ENCODE data around the gene NEDD4.
"Not testable (repeated sequence)": the region's sequence is repeated elsewhere in the genome, so short reads cannot be mapped to it uniquely, and the experiment has no call there.

Gene NEDD4

DNA sequence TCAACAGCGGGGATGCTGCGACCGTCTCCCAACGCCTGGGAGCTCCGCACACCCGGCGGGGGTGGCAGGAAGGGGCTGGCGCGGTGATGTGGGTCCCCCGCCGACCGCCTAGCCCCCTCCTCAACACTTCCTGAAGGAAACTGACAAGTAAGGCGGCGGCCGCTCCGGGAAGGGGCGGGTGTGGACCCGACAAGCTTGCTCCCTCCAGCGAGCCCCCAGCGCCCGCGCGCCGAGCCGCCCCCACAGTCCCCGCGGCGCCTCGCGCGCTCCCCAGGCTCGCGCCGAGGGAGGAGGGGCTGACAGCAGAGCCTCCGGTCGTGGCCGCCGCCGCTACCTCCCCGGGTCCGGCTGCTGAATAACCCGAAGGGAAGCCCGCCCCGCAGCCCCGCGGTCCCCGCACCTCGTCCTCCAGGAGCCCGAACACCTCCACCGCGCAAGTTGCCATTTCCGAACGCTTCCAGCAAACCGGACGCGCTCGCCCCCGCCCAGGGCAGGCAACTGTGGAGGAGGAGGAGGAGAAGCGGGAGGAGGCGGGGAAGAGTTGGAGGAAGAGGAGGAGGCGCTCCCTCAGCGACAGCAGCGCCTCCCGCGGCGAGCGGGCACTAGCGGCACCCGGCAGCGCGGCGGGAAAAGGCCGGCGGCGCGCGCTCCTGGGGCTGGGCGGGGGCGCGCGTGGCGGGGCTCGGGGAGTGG lies at the start of gene NEDD4:
Gene NEDD4 (minus strand): TSS at position 502 of the 693 bp plus-strand sequence. CDS start 57 bp downstream, at position 445.
- peak; percentile 85 to 87 for DNase-seq

DNA sequence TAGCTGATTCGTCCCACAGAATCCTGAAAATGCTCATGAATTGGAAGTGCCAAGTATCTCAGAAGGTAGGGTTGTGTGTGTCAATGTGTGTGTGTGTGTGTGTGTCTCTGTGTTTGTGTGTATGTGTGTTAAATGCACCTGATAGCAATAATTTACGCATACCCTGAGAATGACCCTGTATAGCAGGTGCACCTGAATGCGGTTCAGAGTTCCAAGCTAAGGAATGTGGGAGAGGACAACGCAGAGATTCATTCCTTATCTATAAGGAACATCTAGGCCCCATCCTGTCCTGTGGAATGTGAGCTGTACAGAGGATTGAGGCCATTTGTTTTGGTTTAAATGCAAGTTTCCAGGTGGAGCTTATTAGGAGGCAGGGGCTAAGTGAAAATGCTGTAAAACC lies 49.1 kb upstream of the NEDD4 start:
- DNase-seq = no peak

DNA sequence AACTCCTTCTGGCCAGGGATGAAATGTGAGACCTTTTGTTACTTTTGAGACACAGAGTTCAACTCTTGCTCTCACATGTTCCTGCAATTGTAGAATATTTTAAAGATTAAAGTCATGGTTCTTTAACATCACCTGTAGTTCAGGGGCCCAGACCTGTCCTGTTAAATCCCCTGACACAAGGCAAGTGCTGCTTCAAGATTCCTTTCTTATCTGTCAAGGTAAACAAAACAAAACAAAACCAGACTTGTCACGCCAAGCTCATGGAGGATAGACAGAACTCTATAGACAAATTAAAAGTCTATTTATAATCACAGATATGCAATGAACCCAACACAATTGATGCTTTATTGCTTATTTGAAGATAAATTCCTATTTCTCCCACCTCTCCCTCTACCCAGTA lies 48.6 kb upstream of the NEDD4 start:
- no peak for DNase-seq

DNA sequence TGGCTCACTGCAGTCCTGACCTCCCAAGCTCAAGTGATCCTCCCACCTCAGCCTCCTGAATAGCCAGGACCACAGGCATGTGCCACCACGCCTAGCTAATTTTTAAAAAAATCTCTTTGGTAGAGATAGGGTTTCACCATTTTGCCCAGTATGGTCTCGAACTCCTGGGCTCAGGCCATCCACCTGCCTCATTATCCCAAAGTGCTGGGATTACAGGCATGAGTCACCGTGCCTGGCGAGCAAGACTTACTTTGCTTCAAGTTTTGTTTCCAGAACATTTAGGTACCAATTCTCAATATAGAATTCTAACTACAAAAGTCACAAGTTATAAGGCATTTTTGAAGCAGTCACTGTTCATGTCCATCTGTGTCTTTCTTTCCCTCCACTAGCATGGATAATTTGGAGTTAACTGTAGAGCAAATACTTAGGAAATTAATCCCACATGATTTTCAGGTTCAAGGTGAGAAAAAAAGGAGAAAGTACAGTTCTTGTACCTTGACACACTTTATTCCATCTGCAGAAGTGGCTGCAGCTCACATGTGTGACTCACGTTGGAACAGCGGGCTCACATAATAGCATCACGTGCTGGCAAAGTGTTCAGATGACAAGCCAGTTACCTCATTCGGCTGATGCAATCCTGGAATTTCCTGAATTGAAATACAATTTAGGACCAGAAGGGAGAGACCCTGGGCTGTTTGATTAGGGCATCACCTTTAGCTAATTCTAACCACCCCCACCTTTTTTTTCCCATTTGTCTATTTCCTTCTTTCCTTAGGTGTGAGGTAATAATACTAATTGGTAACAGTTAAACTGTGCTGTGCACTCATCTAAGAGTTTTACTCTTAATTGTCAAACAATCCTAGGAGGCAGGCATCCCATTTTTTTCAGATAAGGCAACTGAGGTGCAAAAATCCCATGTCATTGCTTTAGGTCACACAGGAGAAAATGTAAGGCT lies 46.9 kb upstream of the NEDD4 start:
- DNase-seq = no peak

DNA sequence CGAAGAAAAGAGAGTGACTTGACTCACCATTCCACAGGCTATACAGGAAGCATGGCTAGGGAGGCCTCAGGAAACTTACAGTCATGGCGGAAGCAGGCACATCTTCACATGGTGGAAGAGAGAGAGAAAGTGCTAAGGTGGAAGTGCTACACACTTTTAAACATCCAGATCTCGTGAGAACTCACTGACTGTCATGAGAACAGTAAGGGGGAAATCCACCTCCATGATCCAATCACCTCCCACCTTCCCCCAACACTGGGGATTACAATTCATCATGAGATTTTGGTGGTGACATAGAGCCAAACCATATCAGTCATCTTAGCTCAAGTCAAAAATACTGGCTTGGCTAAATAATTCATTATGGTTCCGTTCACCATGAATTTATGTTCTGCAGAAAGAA lies 45.3 kb upstream of the NEDD4 start:
- DNase-seq = no peak

DNA sequence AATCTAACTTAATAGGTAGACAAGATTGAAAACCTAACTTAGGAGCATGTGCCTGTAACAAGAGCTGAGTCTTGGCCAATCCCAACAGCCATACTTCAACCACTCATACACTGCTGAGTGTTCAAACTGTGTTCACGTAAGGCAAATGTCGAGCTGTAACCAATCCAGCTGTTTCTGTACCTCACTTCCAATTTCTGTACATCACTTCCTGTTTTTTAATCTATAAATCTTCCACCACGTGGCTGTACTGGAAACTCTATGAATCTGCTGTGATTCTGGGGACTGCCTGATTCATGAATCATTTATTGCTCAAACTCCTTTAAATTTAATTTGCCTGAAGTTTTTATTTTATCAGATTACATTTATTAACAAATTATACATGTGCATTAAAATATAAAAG lies 44.6 kb upstream of the NEDD4 start:
- DNase-seq = no peak

DNA sequence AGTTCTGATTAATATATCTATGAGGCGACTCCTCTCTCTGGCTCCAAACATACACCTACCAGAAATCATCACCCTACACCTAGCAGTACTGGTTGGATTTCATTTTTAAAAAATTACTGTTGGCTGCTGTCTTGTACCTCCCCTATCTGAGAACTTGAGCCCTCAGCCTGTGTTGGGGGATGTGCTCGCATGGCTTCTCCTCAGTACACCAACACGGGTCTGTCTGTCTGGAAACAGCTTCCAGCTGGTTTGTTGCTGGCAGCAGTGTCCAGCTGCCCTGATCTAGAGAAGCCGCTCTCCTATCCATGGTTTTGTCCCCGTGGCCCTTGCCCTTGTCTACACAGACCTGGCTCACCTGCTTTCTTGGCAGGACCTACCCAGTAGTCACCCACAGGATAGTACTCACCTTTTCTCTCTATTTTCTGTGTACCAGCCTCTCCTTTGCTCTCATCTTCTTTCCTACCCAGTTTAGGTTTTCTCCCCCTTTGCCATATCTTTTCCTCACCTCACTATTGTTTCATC lies 43.2 kb upstream of the NEDD4 start:
- DNase-seq = no peak

DNA sequence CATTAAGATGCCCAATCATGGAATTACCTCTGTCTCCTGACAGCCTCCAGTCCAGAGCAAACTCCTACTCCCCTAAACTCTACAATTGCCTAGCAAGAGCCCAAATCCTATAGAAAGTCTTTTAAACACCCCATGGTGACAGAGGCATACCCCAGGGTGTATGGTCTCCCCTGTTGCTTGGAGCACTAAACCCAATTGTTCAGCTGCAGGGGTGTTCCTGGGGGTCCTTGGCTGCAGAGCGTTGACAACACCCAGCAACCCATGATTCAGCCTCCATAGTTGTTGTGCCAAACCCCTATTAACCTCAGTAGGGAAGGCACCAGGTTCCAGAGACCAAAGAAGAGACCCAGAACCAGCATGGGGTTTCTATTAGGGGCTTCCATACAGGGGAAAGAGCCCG lies 41.8 kb upstream of the NEDD4 start:
- no peak for DNase-seq

DNA sequence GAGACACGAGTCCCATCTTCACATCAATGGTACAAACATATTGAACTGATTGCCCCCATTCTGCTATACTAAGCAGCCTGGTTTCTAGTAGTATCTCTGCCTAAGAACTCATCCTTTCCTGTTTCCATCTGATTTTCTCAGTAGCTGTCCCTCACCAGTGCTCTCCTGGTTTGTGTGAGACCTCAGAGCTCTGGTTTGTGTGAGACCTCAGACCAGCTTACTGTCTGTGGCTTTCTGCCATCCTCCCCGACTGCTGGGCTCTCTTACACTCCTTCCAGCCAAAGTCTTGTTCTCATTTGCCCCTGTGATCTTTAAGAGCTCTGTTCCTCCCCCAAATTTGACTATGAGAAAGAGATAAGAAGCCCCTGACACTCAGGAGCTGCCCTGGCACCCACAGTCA lies 41.1 kb upstream of the NEDD4 start:
- no peak for DNase-seq

DNA sequence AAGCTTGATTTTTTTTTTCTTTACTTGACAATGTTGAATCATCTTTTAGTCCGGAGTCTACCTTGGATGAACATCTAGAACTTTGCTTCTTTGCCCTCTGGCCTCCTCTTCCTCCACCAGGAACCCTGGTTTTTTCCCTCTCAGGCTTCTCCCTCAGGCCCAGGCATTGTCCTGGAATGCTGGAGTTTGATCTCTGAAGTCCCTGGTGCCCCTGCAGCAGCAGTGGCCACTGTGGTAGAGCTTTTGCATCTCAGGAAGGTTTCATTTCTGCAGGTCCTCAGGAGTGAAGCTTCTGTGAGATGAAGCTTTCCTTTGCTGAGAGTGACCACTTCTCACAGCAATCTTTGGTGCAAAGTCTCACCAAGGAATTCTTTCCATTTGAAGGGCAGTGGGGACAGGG lies 39.0 kb upstream of the NEDD4 start:
- DNase-seq = no peak

DNA sequence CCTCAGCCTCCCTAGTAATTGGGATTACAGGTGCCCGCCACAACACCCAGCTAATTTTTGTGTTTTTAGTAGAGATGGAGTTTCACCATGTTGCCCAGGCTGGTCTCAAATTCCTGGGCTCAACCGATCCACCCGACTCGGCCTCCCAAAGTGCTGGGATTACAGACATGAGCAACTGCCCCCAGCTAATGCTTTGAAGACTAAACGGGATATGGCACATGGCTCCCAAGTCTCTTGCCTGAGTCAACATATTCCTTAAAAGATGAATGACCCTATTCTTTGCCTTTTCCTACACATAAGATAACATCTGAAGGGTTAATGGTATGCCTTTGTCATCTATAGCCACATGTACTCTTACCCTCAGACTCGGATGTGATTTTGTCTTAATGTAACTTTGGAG lies 38.4 kb upstream of the NEDD4 start:
- no peak for DNase-seq

DNA sequence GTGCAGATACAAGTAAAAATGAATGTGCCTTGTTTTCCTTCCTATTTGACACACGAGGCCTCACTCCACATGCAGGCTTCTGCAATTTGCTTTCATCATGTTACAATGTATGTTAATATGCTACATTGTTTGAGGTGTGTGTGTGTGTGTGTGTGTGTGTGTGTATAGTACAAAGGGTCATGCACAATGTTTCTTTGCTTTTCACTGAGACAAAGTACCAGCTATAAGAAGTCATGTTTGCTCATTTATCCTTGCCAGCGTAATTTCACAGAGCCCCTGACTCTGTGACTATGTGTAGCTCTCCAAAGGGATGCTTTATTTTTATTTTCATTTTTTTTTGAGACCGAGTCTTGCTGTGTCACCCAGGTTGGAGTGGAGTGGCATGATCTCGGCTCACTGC lies 38.0 kb upstream of the NEDD4 start:
- DNase-seq = no peak

DNA sequence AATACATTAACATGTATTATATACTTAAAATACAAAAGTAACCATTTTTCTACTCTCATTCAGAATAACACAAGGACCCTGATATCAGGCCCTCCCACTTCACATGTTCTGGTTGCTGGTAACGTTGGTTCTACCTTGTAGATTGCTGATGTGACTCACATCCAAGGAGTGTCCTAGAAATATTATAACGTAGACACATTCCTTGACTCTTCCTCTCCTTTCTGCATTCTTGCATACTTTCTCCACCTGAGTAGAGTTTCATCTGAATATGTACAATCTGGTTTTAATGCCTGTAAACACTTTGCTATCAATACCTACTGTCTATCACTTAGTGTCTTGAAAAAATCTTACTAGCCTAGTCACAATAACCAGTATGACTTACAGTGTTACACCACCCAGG lies 35.0 kb upstream of the NEDD4 start:
- no peak for DNase-seq

DNA sequence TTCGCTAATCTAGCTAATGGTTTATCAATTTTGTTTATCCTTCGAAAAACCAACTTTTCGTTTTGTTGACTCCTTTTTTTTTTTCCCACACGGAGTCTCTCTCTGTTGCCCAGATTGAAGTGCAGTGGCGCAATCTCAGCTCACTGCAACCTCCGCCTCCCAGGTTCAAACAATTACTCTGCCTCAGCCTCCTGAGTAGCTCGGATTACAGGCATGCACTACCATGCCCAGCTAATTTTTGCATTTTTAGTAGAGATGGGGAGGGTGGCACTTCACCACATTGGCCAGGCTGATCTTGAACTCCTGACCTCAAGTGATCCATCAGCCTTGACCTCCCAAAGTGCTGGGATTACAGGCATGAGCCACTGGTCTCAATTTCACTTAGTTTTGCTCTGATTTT lies 29.7 kb upstream of the NEDD4 start:
- DNase-seq = not testable (repeated sequence)

DNA sequence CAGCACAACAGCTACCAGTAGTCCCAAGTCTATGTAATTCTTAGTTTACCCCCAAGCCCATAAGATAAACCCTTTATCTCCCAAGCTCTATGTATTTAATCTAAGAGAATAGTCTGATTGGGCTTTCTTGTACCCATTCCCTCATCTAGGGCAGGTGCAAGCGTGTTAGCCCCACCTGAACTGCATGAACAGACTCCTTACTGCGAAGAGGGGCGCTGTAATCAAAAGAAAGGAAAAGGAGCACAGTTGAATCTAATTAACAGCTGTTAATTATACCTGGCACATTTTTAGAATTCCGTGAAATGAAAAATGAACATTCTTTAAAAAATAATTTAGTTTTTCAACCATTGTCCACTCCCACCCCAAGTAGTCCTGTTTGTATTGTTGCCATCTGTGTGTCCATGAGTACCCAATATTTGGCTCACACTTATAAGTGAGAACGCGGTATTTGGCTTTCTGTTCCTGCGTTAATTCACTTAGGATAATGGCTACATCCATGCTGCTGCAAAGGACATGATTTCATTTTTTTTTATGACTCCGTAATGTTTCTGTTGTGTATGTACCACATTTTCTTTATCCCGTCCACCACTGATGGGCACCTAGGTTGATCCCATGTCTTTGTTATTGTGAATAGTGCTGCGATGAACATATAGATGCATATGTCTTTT lies 26.5 kb upstream of the NEDD4 start:
- no peak for DNase-seq

DNA sequence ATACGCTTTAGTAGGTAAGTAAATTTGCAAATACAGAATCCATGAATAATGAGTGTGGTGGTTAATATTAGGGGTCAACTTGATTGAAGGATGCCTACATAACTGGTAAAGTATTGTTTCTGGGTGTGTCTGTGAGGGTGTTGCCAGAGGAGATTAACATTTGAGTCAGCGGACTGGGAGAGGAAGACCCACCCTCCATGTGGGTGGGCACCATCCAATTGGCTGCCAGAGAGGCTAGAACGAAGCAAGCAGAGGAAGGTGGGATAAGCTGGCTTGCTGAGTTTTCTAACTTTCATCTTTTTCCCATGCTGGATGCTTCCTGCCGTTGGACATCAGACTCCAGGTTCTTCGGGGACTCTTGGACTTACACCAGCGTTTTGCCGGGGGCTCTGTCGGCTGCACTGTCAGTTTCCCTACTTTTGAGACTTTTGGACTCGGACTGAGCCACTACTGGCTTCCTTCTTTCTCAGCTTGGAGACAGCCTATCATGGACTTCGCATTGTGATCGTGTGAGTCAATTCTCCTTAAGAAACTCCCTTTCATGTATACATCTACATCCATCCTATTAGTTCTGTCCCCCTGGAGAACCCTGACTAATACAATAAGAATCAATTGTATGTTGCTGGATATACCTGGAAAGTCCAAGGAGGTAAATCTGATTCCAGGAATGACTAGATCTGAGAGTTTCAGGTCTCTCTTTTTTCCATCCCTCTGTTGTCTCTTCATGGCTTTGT lies 25.8 kb upstream of the NEDD4 start:
- no peak for DNase-seq

DNA sequence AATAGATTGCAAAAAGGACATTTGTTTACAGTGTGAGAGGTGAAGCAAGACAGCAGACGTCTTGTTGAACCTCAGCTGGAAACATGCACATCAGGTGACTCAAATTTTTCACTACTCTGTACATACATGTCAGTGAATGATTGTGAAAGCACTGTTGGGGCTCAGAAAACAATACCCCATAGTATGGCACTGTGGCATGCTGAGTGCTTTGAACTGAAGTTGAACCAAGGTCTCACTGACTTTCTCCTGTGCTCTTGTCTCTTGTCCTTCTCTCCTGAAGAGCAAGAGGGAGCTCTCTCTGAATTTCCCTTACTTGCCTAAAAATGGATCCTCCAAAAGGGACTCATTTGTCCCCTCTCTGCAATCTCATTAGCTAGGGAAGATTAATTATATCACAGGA lies 24.5 kb upstream of the NEDD4 start:
- no peak for DNase-seq

DNA sequence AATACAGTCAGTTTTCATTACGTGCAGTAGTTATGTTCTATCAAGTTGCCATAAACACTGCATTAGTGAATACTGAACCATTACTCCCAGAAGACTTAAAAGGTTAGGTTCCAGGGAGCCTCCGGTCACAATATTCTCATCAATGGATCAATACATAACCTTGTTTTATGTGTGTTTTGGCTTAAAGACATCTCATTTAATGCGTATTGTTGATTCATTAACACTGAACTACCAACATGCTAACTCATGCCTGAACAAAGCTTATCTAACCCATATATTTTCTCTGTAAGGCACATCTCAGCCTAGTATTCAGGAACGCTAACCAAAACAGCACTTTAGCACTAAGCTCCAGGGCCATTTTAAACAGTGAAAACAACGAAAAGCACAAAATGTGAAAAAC lies 24.1 kb upstream of the NEDD4 start:
- DNase-seq = no peak

DNA sequence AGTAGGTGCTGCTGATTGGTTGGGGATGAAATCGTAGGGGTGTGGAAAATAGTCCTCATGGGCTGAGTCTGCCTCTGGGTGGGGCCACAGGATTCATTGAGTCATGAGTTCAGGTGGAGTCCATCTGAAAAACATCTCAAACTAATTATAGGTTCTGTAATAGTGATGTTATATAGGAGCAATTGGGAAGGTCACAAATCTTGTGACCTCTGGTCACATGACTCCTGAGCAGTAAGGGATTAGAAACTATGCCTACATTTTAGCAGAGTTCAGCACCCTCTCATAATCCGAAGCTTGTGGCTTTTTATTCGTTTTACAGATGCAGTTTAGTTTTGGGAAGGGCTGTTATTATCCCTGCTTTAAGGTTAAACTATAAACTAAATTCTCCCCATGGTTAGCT lies 22.9 kb upstream of the NEDD4 start:
- DNase-seq = no peak

DNA sequence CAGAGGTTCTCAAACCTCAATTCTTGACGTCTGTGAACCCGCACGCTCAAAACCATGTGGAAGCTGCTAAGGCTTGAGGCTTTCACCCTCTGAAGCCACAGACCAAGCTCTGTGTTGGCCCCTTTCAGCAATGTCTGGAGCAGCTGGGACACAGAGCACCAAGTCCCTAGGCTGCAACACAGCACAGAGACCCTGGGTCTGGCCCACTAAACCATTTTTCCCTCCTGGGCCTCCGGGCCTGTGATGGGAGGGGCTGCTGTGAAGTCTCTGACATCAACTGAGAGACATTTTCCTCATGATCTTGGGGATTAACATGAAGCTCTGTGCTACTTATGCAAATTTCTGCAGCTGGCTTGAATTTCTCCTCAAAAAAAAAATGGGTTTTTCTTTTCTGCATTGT lies 21.3 kb upstream of the NEDD4 start:
- DNase-seq = no peak

DNA sequence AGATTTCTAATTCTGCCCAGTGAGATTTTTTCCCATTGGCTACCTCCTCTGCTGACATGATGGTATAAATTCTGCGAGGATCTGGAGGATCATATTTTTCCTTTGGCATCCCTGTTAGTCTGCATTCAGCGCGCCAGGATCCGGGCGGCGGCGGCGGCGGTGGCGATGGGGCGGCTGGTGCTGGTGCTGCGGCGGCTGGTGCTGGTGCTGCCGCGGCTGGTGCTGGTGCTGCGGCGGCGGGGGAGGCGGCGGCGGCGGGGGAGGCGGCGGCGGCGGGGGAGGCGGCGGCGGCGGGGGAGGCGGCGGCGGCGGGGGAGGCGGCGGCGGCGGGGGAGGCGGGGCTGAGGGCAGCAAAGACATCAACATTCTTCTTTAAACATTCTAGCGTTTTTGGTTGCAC lies 13.6 kb upstream of the NEDD4 start:
- not testable (repeated sequence) for DNase-seq

DNA sequence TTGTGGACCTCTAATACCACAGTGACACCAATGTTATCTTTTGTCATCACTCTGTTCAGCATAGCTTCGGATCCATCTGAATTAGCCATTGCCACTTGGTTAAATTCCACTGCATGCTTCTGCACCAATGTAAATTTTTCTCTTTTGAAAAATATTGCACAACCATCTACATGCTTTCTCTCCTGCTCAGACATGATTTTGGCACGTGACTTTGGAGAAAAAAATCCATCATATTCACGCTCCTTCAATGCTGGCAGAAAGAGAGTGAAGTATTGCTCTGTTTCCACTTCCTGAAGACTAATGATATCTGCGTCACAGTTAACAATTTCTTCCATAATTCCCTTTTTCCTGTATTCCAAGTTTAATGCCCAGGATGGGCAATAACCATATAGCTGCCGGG lies 13.0 kb upstream of the NEDD4 start:
- DNase-seq = not testable (repeated sequence)

DNA sequence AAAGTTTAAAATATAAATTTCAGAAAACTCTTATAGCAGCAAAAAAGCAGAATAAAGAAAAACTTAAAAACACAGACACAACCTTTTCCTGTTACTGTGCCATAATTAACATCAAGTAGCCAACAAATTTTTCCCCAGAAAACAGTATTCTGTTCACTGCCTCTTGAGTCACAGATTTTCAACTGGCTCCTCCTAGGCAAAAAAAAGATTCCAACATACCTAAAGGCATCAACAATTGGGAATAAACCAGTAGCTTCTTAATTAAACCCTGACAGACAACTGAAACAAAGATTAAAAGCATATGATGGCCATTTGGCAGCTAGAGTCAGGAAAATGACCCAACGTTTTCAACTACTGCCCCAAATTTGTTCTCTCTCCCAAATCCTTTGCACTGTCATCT lies 10.9 kb upstream of the NEDD4 start:
- DNase-seq = not testable (repeated sequence)

Data from hippocampal formation (tissue), 2 donors.